HepG2 (cell line): Measurements from ENCODE around the gene SPAG5. TPM values are rescaled to one million over a fixed set of nuclear protein-coding genes. Genes with fewer than 3 reads are reported as not detected.

Experiments
- ERF ChIP-seq: IDR thresholded peaks from 2 replicates; pipeline ENCODE4 v1.6.1; 2018; ENCODE audit warnings: missing biosample characterization, missing genetic modification reagents
- FOXA3 ChIP-seq: IDR thresholded peaks from 2 replicates; pipeline ENCODE4 v1.6.1; 2016; ENCODE audit warnings: missing genetic modification reagents, missing compliant biosample characterization
- FOXP1 ChIP-seq, 2 experiments: fragments of 450-650 bp in 1 of 2; IDR thresholded peaks; 2 replicates each; pipeline ENCODE4 v1.6.1; 2017 to 2018; ENCODE audit warnings: antibody characterized with exemption in 1 of 2
- MAZ ChIP-seq, 2 experiments: sonication (generic) in 1 of 2; formaldehyde crosslinking in 1 of 2; IDR thresholded peaks; 2 replicates each; pipeline versions ENCODE4 v1.5.0 to v1.6.1; 2012 to 2020; ENCODE audit warnings: low read depth in 2 of 2, mild to moderate bottlenecking in 2 of 2, borderline replicate concordance in 1 of 2, improper control_type of control experiment in 1 of 2, low read length in 1 of 2, missing genetic modification reagents in 1 of 2, moderate library complexity in 1 of 2
- MIER2 ChIP-seq: IDR thresholded peaks from 2 replicates; pipeline ENCODE4 v1.6.1; 2016; ENCODE audit warnings: missing biosample characterization, missing genetic modification reagents
- MIXL1 ChIP-seq: IDR thresholded peaks from 2 replicates; pipeline ENCODE4 v1.6.1; 2016
- MYC ChIP-seq: sonication (generic); formaldehyde crosslinking; IDR thresholded peaks from 2 replicates; pipeline ENCODE4 v1.9.0; 2021; ENCODE audit warnings: missing genetic modification reagents, borderline replicate concordance
- RBAK ChIP-seq: sonication (generic); formaldehyde crosslinking; IDR thresholded peaks from 2 replicates; pipeline ENCODE4 v1.5.1; 2020; ENCODE audit warnings: mild to moderate bottlenecking, missing genetic modification reagents
- SALL1 ChIP-seq: sonication (generic); formaldehyde crosslinking; IDR thresholded peaks from 2 replicates; pipeline ENCODE4 v1.8.0; 2022; ENCODE audit warnings: mild to moderate bottlenecking, missing genetic modification reagents
- SATB2 ChIP-seq: sonication (generic); formaldehyde crosslinking; IDR thresholded peaks from 2 replicates; pipeline ENCODE4 v1.5.0; 2020; ENCODE audit warnings: missing genetic modification reagents
- SNAPC2 ChIP-seq: sonication (generic); formaldehyde crosslinking; IDR thresholded peaks from 2 replicates; pipeline ENCODE4 v1.8.1; 2022; ENCODE audit warnings: mild to moderate bottlenecking, missing genetic modification reagents
- ZC3H13 ChIP-seq: sonication (generic); formaldehyde crosslinking; IDR thresholded peaks from 2 replicates; pipeline ENCODE4 v1.8.1; 2023; ENCODE audit warnings: mild to moderate bottlenecking, missing genetic modification reagents, moderate library complexity
- ZKSCAN8 ChIP-seq: IDR thresholded peaks from 2 replicates; pipeline ENCODE4 v1.6.1; 2016; ENCODE audit warnings: borderline replicate concordance, missing genetic modification reagents, missing compliant biosample characterization
- ZMYM3 ChIP-seq: sonication (generic); formaldehyde crosslinking; IDR thresholded peaks from 2 replicates; pipeline ENCODE4 v1.5.1; 2020; ENCODE audit warnings: mild to moderate bottlenecking, missing genetic modification reagents
- ZNF225 ChIP-seq: sonication (generic); formaldehyde crosslinking; IDR thresholded peaks from 2 replicates; pipeline ENCODE4 v1.4.0; 2020; ENCODE audit warnings: mild to moderate bottlenecking, missing genetic modification reagents
- ZNF556 ChIP-seq: sonication (generic); formaldehyde crosslinking; IDR thresholded peaks from 2 replicates; pipeline ENCODE4 v1.4.0; 2020; ENCODE audit warnings: mild to moderate bottlenecking, missing genetic modification reagents, borderline replicate concordance
- ZNF614 ChIP-seq: IDR thresholded peaks from 2 replicates; pipeline ENCODE4 v1.6.1; 2018; ENCODE audit warnings: missing biosample characterization, missing genetic modification reagents, inconsistent platforms, borderline replicate concordance
- ZZZ3 ChIP-seq: sonication (generic); formaldehyde crosslinking; IDR thresholded peaks from 2 replicates; pipeline ENCODE4 v1.4.0; 2020; ENCODE audit warnings: missing genetic modification reagents, mild to moderate bottlenecking, borderline replicate concordance
- polyA plus RNA-seq, 8 experiments: library from polyadenylated mRNA; depleted of rRNA in 3 of 8; stranded (reverse) in 7 of 8; unstranded in 1 of 8; fragments of >200 nt; fragmentation: Illumina TruSeq in 4 of 8; extraction: Trizol in 4 of 8; gene quantifications; 2 replicates each; pipeline versions ENCODE4 v1.2.1 to v1.2.3, GENCODE V29; 2011 to 2016; ENCODE audit warnings: low read depth in 4 of 8, missing spikeins in 1 of 8, mixed read lengths in 1 of 8; ENCODE audit not compliant: insufficient read depth in 1 of 8
- total RNA-seq, 5 experiments: library from RNA; depleted of rRNA; stranded (reverse); fragments of >200 nt; fragmentation: Illumina TruSeq; extraction: Trizol; gene quantifications; 2 replicates each; pipeline ENCODE4 v1.2.3, GENCODE V29; 2016; ENCODE audit warnings: low read depth in 1 of 5
- TF ChIP-seq, protein P1 (sequence below): sonication (generic); formaldehyde crosslinking; conservative IDR thresholded peaks from 2 replicates; pipeline ENCODE4 v1.4.0; 2020; ENCODE audit warnings: missing genetic modification reagents
- TF ChIP-seq, protein P2 (sequence below): sonication (generic); formaldehyde crosslinking; conservative IDR thresholded peaks from 2 replicates; pipeline ENCODE4 v1.4.0; 2020; ENCODE audit warnings: mild to moderate bottlenecking, missing genetic modification reagents, moderate library complexity
- TF ChIP-seq, protein P3 (sequence below): sonication (generic); formaldehyde crosslinking; IDR thresholded peaks from 2 replicates; pipeline ENCODE4 v1.5.1; 2020; ENCODE audit warnings: mild to moderate bottlenecking, missing genetic modification reagents, moderate library complexity

SPAG5 gene
- total and polyA plus RNA-seq, 2 of the 13 experiments (the other 11 are each of a cell fraction or from before 2014, with no cell fraction given) = 41.4 to 98.0 TPM

DNA sequence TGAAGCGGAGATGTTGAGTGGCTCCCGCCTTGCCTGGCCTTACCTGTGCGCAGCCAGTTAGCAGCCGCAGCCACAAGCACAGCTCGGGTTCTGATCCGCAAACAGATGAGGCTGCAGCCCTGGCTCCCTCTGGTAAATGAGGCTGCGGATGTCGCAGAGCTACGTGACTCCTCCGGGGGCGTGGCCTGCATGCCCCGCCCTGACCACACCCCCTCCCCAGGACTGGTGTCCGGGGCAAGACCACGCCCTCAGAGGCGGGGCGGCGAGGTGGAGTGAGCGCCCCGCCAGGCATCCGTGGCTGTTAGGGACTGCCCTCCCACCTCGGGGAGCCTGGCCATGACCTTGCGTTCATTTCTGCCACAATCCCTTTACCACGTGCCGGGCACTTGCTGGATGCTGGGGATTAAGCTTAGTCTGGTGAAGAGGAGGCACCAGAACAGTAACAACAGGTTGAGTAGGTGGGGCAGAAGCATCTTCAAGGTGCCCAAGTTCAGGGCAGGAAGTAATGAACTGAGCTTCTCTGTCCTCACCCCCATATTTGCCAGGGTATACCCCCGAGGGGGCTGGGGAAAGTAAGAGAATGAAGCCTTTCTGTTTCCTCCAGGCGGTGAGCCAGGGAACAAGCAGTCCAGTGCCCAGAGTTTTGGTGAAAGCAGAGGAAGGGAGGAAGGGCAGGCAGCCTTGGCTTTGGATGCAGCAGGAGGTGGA is 21.9 kb downstream of the SPAG5 start, which contains the start of gene ALDOC (continued):
- TF ChIP-seq ZZZ3 (CRISPR knock-in tag) = no peak
- TF ChIP-seq, protein P1, sequence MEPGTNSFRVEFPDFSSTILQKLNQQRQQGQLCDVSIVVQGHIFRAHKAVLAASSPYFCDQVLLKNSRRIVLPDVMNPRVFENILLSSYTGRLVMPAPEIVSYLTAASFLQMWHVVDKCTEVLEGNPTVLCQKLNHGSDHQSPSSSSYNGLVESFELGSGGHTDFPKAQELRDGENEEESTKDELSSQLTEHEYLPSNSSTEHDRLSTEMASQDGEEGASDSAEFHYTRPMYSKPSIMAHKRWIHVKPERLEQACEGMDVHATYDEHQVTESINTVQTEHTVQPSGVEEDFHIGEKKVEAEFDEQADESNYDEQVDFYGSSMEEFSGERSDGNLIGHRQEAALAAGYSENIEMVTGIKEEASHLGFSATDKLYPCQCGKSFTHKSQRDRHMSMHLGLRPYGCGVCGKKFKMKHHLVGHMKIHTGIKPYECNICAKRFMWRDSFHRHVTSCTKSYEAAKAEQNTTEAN (CRISPR knock-in tag) = peak; percentile 64; the same call in 1 of the 2 replicates
- TF ChIP-seq, protein P2, sequence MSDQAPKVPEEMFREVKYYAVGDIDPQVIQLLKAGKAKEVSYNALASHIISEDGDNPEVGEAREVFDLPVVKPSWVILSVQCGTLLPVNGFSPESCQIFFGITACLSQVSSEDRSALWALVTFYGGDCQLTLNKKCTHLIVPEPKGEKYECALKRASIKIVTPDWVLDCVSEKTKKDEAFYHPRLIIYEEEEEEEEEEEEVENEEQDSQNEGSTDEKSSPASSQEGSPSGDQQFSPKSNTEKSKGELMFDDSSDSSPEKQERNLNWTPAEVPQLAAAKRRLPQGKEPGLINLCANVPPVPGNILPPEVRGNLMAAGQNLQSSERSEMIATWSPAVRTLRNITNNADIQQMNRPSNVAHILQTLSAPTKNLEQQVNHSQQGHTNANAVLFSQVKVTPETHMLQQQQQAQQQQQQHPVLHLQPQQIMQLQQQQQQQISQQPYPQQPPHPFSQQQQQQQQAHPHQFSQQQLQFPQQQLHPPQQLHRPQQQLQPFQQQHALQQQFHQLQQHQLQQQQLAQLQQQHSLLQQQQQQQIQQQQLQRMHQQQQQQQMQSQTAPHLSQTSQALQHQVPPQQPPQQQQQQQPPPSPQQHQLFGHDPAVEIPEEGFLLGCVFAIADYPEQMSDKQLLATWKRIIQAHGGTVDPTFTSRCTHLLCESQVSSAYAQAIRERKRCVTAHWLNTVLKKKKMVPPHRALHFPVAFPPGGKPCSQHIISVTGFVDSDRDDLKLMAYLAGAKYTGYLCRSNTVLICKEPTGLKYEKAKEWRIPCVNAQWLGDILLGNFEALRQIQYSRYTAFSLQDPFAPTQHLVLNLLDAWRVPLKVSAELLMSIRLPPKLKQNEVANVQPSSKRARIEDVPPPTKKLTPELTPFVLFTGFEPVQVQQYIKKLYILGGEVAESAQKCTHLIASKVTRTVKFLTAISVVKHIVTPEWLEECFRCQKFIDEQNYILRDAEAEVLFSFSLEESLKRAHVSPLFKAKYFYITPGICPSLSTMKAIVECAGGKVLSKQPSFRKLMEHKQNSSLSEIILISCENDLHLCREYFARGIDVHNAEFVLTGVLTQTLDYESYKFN = peak; percentile 64
- TF ChIP-seq MIER2 (CRISPR knock-in tag) = peak; percentile 71
- no peak for TF ChIP-seq ZNF556 (CRISPR knock-in tag)
- TF ChIP-seq MAZ (IDR thresholded peaks at IDR 0.05; ENCODE audit: borderline replicate concordance, low read depth, low read length) = peak; percentile 44; the same call in 1 of the 2 replicates
- peak; percentile 63; the same call in 1 of the 2 replicates for TF ChIP-seq MAZ (CRISPR knock-in tag; IDR thresholded peaks at IDR 0.05; ENCODE audit: low read depth)
- TF ChIP-seq SATB2 = no peak
- TF ChIP-seq ZC3H13 (CRISPR knock-in tag) = peak; percentile 58; the same call in 1 of the 2 replicates
- peak; percentile 77 for TF ChIP-seq SALL1 (CRISPR knock-in tag)
- TF ChIP-seq MIXL1 (CRISPR knock-in tag) = peak; percentile 72; the same call in 1 of the 2 replicates
- no peak for TF ChIP-seq ZNF225 (CRISPR knock-in tag)
- TF ChIP-seq RBAK (CRISPR knock-in tag) = 0 out of 2 replicates have a peak, but pooled peaks have one; percentile 52
- TF ChIP-seq MYC (CRISPR knock-in tag) = peak; percentile 94
- TF ChIP-seq, protein P3, sequence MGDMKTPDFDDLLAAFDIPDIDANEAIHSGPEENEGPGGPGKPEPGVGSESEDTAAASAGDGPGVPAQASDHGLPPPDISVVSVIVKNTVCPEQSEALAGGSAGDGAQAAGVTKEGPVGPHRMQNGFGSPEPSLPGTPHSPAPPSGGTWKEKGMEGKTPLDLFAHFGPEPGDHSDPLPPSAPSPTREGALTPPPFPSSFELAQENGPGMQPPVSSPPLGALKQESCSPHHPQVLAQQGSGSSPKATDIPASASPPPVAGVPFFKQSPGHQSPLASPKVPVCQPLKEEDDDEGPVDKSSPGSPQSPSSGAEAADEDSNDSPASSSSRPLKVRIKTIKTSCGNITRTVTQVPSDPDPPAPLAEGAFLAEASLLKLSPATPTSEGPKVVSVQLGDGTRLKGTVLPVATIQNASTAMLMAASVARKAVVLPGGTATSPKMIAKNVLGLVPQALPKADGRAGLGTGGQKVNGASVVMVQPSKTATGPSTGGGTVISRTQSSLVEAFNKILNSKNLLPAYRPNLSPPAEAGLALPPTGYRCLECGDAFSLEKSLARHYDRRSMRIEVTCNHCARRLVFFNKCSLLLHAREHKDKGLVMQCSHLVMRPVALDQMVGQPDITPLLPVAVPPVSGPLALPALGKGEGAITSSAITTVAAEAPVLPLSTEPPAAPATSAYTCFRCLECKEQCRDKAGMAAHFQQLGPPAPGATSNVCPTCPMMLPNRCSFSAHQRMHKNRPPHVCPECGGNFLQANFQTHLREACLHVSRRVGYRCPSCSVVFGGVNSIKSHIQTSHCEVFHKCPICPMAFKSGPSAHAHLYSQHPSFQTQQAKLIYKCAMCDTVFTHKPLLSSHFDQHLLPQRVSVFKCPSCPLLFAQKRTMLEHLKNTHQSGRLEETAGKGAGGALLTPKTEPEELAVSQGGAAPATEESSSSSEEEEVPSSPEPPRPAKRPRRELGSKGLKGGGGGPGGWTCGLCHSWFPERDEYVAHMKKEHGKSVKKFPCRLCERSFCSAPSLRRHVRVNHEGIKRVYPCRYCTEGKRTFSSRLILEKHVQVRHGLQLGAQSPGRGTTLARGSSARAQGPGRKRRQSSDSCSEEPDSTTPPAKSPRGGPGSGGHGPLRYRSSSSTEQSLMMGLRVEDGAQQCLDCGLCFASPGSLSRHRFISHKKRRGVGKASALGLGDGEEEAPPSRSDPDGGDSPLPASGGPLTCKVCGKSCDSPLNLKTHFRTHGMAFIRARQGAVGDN (CRISPR knock-in tag) = peak; percentile 96
- TF ChIP-seq ZMYM3 (CRISPR knock-in tag) = peak; percentile 28; the same call in 1 of the 2 replicates
- no peak for TF ChIP-seq FOXP1 (IDR thresholded peaks at IDR 0.05)
- peak; percentile 7; the same call in 1 of the 2 replicates for TF ChIP-seq FOXP1 (CRISPR knock-in tag; IDR thresholded peaks at IDR 0.05)
- TF ChIP-seq ZNF614 = peak; percentile 78; the same call in 1 of the 2 replicates
- peak; percentile 72; the same call in 1 of the 2 replicates for TF ChIP-seq FOXA3
- peak; percentile 59; the same call in 1 of the 2 replicates for TF ChIP-seq ZKSCAN8
- no peak for TF ChIP-seq SNAPC2 (CRISPR knock-in tag)
- peak; percentile 77 for TF ChIP-seq ERF (CRISPR knock-in tag)
